SKM-1 (cell line): ENCODE results near the gene ARID4B.
A peak's percentile ranks its signal among the peaks of the same experiment; 100 is the strongest.
"Not testable (repeated sequence)": the region's sequence is repeated elsewhere in the genome, so short reads cannot be mapped to it uniquely, and the experiment has no call there.

Source experiments
- DNase-seq: peaks from one replicate; lab custom pipeline; 2025; ENCODE audit not compliant: unreplicated experiment; lab: John Stamatoyannopoulos, UW

ARID4B gene

GRCh38 chr1:235327559-235328270 lies at the start of gene ARID4B:
TSS of gene ARID4B (minus strand) at chr1:235328179. CDS start at chr1:235326919, 1,260 bp downstream.
- DNase-seq = no peak

GRCh38 chr1:235375919-235376605 lies 48.1 kb upstream of the ARID4B start:
- DNase-seq = no peak

- no peak for DNase-seq
Observed at GRCh38 chr1:235369802-235370201, 41.8 kb upstream of the ARID4B start.

GRCh38 chr1:235368428-235368827 lies 40.4 kb upstream of the ARID4B start:
- DNase-seq = no peak

- DNase-seq = peak; percentile 98
Observed at GRCh38 chr1:235367000-235367908, 39.3 kb upstream of the ARID4B start, which contains the start of gene TBCE. TSS of gene TBCE (plus strand) at chr1:235367427. CDS start at chr1:235380050, 12,623 bp downstream.

GRCh38 chr1:235366286-235366685 lies 38.3 kb upstream of the ARID4B start:
- no peak for DNase-seq

GRCh38 chr1:235364189-235364588 lies 36.2 kb upstream of the ARID4B start:
- DNase-seq = not testable (repeated sequence)

- DNase-seq = no peak
Observed at GRCh38 chr1:235358899-235359298, 30.9 kb upstream of the ARID4B start.

- DNase-seq = no peak
Observed at GRCh38 chr1:235357485-235358373, 29.8 kb upstream of the ARID4B start.

GRCh38 chr1:235351898-235352297 lies 23.9 kb upstream of the ARID4B start:
- DNase-seq = no peak

GRCh38 chr1:235351441-235351840 lies 23.5 kb upstream of the ARID4B start:
- no peak for DNase-seq

GRCh38 chr1:235343726-235344125 lies 15.7 kb upstream of the ARID4B start:
- no peak for DNase-seq

- no peak for DNase-seq
Observed at GRCh38 chr1:235342471-235342870, 14.5 kb upstream of the ARID4B start.

- DNase-seq = no peak
Observed at GRCh38 chr1:235342039-235342438, 14.1 kb upstream of the ARID4B start.

- no peak for DNase-seq
Observed at GRCh38 chr1:235341334-235341733, 13.4 kb upstream of the ARID4B start.

- DNase-seq = no peak
Observed at GRCh38 chr1:235339746-235340145, 11.8 kb upstream of the ARID4B start.

- DNase-seq = no peak
Observed at GRCh38 chr1:235336903-235337302, 8.9 kb upstream of the ARID4B start.

- DNase-seq = no peak
Observed at GRCh38 chr1:235331401-235331800, 3.4 kb upstream of the ARID4B start.

GRCh38 chr1:235330918-235331285 lies 2.9 kb upstream of the ARID4B start:
- no peak for DNase-seq

- no peak for DNase-seq
Observed at GRCh38 chr1:235329139-235329902, 1.3 kb upstream of the ARID4B start.
